Mucosa of descending colon (tissue), 3 donors: ENCODE results near the gene TEDC2. TPM values are rescaled to one million over a fixed set of nuclear protein-coding genes. Genes with fewer than 3 reads are reported as not detected.

Experiments
- ATAC-seq: fragments of 200-7000 bp; cut with Tn5 transposase; one replicate; pipeline ENCODE4 v1.9.1; 2020; ENCODE audit warnings: mild to moderate bottlenecking, moderate library complexity
- DNase-seq, 3 donors: peaks; one replicate each; pipeline ENCODE4 v3.0.0-alpha.2; 2020
- H3K36me3 ChIP-seq: fragments of 200-600 bp; one replicate; pipeline ENCODE4 v1.8.0; 2021; ENCODE audit warnings: low read depth, mild to moderate bottlenecking
- H3K4me1 ChIP-seq: fragments of 200-600 bp; one replicate; pipeline ENCODE4 v1.8.0; 2021; ENCODE audit warnings: low read depth, mild to moderate bottlenecking
- H3K4me3 ChIP-seq: fragments of 200-600 bp; one replicate; pipeline ENCODE4 v1.8.0; 2021; ENCODE audit warnings: mild to moderate bottlenecking
- H3K9me3 ChIP-seq: fragments of 200-600 bp; one replicate; pipeline ENCODE4 v1.8.0; 2021; ENCODE audit warnings: mild to moderate bottlenecking
- CTCF ChIP-seq: fragments of 200-600 bp; IDR thresholded peaks from one replicate; pipeline ENCODE4 v1.8.0; 2022; ENCODE audit warnings: antibody characterized with exemption, mild to moderate bottlenecking
- intact Hi-C, 2 donors: fragments of 100-400 bp; cut with DNase I in 1 of 2; cut with micrococcal nuclease in 1 of 2; formaldehyde crosslinking; loops; one replicate each; pipeline versions ENCODE4 v1.11.0 to v1.11.1; 2022; cut with DNase I, micrococcal nuclease
- total RNA-seq, 3 donors: library from RNA; stranded (reverse); fragmentation: NEBNext Ultra II Directional in 2 of 3; extraction: Animal tissue kit (Norgen Biotek cat#: 25700) in 2 of 3; gene quantifications; one replicate each; pipeline versions ENCODE4 v1.2.1 to v1.2.4, GENCODE V29; 2021 to 2023
- donor health status: DM: no; HTN: no; CAD: no; lungs with moderate emphysema.
- donor health status: DM: no; HTN: no; CAD: no.
- donor health status: DM: no; HTN: yes; CAD: no.

Gene TEDC2
- total RNA-seq, 3 donors from 2014 or later = 1.1 to 5.5 (median 2.8) TPM

GRCh38 chr16:2447920-2448583 lies 11.9 kb upstream of the TEDC2 start:
- no peaks in the 10 kb centered on the region for H3K36me3 ChIP-seq
- no peaks in the 10 kb centered on the region for H3K4me1 ChIP-seq
- H3K4me3 ChIP-seq = no peak overlapping the region
- no peaks in the 10 kb centered on the region for H3K9me3 ChIP-seq
- intact Hi-C loops = loop anchor here in 1 of 2 donors (10.0 kb wide), 1 partner anchor 53 kb away; no protein-coding TSS in a partner anchor
- no peak for TF ChIP-seq CTCF
- DNase-seq = no peak
- no peak for ATAC-seq

GRCh38 chr16:2449118-2449517 lies 10.8 kb upstream of the TEDC2 start:
- intact Hi-C loops = loop anchor here in 1 of 2 donors (10.0 kb wide), 1 partner anchor 54 kb away; no protein-coding TSS in a partner anchor
- no peaks in the 10 kb centered on the region for H3K4me1 ChIP-seq
- H3K9me3 ChIP-seq = no peaks in the 10 kb centered on the region
- H3K36me3 ChIP-seq = no peaks in the 10 kb centered on the region
- no peak for ATAC-seq
- H3K4me3 ChIP-seq = no peak overlapping the region
- DNase-seq = no peak
- no peak for TF ChIP-seq CTCF

- Histone ChIP-seq H3K9me3 (no peaks in the 10 kb centered on the region), H3K4me1 (no peaks in the 10 kb centered on the region), H3K36me3 (no peaks in the 10 kb centered on the region), H3K4me3 (no peak overlapping the region)
- no peak for ATAC-seq
- intact Hi-C loops = no loop called here
- no peak for DNase-seq
- TF ChIP-seq CTCF = no peak
Measured at GRCh38 chr16:2450535-2450934, 9.4 kb upstream of the TEDC2 start.

GRCh38 chr16:2450975-2451381 lies 8.9 kb upstream of the TEDC2 start:
- H3K9me3 ChIP-seq = no peaks in the 10 kb centered on the region
- ATAC-seq = no peak
- TF ChIP-seq CTCF = no peak
- intact Hi-C loops = no loop called here
- DNase-seq = no peak
- H3K4me3 ChIP-seq = no peak overlapping the region
- H3K4me1 ChIP-seq = no peaks in the 10 kb centered on the region
- no peaks in the 10 kb centered on the region for H3K36me3 ChIP-seq

- Histone ChIP-seq H3K36me3 (no peaks in the 10 kb centered on the region), H3K9me3 (no peaks in the 10 kb centered on the region), H3K4me1 (no peaks in the 10 kb centered on the region), H3K4me3 (no peak overlapping the region)
- DNase-seq (no peak), ATAC-seq (no peak)
- intact Hi-C loops = no loop called here
- TF ChIP-seq CTCF = no peak
Measured at GRCh38 chr16:2451851-2452320, 8.0 kb upstream of the TEDC2 start.
